Right renal cortex interstitium (tissue), 3 donors: ENCODE measurements around the gene EFCAB8. TPM values are rescaled to one million over a fixed set of nuclear protein-coding genes. Genes with fewer than 3 reads are reported as not detected.

ENCODE experiments used
- DNase-seq, 3 donors: peaks; one replicate each; pipeline ENCODE4 v3.0.0-alpha.2; 2013; ENCODE audit warnings: low read depth in 3 of 3, low spot score in 2 of 3
- polyA plus RNA-seq, 3 donors: library from polyadenylated mRNA; unstranded; fragments of 120-200 nt; gene quantifications; one replicate each; pipeline ENCODE4 v1.2.1, GENCODE V29; 2013; ENCODE audit not compliant: insufficient read length in 3 of 3

EFCAB8 gene, protein sequence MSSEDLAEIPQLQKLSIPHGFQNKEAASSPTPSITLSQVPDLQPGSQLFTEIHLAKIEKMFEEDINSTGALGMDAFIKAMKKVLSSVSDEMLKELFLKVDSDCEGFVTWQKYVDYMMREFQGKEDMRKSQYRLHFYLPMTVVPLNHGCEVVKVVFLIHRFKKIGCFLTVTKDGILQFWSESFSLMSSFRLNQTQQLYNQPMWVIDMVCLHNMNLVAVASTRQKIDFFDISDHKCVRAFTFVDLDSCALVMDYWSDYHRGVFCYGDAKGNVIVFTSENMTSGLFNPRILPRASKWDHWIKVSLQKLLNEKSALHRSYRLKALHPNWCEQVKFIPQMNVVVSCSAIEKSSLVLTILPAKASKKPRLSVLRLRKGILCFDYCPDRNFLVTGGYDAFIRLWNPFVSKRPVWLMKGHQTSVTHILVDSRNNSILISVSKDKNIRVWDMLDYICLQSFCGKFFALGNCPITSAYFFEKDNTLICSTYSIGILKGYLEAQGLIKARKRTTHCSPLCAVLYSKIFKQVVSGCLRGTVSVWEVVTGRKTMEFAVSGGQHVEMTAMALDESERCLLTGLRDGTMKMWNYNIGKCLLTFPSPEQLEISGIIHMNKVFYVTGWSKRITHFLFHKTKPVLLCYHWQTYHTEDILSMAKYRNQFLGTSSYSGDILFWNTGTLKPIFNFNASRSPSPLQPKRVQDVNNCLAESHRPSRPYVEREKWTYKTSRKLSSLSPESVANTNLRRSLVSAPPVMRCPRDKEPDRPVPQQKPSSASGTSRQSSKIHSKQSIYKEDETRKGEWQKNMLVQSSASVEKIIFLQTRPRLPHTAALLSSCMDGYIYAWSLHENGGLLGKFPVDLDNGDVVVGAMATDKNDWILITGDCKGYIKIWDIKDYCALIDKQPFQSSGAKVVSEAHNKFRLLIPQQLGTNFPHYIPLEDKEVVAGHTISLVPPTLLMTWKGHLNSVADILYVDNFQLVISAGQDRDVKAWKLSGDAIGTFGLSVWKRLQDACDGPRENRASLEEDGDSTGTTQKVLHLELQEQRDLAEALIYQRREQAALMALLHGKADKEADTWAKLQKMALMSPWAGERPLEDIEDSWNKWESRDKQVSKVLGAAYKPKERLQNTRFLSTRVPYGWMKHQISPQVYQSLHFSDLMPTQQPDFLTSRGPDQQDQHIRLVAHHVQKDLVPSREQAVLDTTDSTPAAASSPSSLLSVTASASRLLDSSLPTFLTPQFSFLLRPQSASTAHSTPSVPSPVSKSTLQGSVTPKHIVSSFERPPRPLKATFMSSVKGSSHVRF
- polyA plus RNA-seq = under 1 TPM in 2 of 3 donors, not detected in 1; 0.06 to 0.33 TPM

DNA sequence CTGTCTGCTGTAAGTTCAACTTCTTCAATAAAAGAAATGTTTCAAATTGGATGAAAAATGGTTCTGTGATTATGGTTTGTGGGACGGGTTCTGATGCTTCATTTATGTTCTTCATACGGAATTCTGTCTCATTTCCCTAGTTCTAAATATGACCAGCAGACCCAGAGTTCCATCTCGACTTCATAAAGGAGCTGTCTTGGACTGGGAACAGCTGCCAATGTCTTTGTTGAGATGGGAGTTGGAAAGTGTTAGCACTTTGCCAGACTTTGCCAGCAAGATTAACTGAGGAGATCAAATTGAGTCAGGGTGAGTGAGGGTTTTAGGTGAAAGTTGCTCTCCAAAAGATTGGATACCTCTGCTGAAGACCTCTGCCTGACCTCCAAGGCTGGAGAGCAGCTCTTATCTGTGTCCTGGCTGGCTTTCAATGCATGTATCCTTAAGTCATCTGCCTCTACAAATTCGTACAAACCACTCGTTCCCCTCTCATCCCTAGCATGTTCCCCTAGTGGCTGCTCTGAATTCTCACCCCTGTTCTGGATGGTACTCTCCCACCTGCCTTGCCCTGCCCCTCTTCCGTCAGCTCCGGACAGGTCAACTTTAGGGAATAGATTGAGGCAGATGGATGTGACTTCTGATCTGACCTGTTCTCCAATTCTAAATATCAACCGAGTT lies at the start of gene EFCAB8:
Gene EFCAB8 (plus strand): TSS at position 223 of the 672 bp plus-strand sequence. CDS start 4,870 bp downstream, outside the sequence.
- no peak for DNase-seq

DNA sequence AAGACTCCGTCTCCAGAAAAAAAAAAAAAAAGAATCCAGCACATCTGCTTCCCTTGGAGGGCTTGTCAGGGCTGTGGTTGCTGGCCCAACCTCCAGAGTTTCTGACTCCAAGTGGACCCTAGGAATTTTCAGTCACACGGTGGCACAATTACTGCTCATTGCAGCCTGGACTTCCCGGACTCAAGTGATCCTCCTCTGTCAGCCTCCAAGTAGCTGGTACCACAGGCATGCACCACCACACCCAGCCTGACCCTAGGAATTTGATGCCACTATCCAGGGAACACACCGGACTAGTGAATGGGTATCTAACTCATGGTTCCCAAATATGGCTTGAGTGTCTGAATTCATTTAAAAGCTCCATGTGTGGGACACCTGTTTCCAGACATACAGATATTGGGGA lies 48.8 kb upstream of the EFCAB8 start:
- DNase-seq = no peak

DNA sequence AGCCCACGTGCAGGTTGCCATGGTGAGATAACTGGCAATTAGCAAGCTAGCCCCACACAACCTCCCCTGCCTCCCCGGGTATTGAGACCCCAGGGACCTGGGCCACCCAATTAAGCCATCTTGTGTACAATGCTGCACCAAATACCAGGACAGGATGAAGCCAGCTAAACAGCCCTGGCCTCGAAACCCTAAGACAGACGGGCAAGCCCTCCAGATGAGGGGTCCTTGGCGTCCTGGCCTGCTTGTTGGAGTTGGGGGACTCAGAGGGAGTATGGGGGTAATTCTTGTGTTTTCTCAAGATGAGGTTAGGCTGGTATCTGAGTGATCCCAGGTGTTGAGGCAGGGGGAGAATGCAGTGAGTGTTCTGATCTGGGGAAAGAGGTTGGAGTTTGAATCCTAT lies 47.8 kb upstream of the EFCAB8 start:
- DNase-seq = no peak

DNA sequence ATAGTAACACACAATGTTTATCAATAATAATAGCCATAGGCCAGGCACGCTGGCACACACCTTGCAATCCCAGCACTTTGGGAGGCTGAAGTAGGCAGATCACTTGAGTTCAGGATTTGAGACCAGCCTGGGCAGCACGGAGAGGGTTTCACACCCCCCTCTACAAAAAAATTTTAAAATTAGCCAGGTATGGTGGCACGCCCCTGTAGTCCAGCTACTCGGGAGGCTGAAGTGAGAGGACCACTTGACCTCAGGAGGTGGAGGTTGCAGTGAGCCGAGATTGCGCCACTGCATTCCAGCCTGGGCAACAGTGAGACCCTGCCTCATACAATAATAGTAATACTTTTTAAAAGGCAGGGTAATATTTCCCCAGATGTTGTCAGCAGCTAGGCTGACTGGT lies 46.8 kb upstream of the EFCAB8 start:
- no peak for DNase-seq

DNA sequence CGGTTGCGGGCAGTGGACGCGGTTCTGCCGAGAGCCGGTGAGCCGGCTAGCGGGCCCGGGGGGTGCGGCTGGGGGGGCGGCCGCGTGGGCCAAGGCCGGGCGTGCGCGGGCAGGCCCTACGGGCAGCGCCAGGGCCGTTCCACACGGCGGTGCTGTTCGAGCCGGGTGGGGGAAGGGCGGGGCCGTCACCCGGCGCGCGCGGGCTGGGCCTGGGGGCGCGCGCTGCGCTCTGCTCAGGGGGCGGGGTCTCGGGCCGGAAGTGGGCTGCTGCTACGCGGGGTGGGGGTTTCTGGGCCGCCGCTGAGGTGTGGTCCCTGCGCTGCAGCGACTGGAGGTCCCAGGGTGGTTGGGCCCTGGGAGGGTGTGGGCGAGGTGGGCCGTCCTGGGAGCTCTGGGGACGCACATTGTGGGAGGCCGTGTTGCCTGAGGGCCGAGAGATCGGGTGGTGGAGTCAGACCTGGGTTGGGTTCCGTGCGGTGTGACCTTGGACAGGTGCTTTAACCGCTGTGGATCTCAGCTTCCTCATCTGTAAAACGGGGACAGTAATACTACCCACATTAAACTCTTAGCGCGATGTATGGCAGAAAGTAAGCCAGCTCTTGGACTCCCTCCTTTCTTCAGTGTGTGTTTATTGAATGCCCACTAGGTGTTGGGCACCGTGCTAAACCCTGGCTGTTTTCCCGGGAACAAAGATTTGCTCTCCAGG lies 38.6 kb upstream of the EFCAB8 start:
- DNase-seq = peak in 2 of 3 donors; percentile 40 to 60

DNA sequence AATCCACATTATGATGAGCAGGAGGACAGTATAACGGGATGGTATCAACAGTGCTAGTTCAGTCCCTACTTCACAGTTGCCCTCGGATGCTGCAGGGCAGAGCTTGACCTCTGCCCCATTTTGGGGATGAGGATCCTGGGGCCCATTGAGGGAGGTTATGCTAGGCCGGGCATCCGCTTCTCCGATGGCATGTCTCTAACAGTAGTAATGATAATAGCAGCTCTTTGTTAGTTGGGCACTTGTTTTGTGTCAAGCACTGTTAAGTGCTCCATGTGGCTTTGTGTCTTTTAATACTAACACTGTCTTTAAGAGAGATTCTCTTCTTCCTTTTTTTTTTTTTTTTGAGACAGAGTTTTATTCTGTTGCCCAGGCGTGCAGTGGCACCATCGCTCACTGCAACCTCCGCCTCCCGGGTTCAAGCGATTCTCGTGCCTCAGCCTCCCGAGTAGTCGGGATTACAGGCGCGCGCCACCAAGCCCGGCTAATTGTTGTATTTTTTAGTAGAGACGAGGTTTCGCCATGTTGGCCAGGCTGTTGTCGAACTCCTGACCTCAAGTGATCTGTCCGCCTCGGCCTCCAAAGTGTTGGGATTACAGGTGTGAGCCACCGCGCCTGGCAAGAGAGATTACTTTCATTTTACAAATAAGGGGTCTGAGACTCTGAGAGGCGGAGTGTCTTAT lies 37.9 kb upstream of the EFCAB8 start:
- DNase-seq = no peak

DNA sequence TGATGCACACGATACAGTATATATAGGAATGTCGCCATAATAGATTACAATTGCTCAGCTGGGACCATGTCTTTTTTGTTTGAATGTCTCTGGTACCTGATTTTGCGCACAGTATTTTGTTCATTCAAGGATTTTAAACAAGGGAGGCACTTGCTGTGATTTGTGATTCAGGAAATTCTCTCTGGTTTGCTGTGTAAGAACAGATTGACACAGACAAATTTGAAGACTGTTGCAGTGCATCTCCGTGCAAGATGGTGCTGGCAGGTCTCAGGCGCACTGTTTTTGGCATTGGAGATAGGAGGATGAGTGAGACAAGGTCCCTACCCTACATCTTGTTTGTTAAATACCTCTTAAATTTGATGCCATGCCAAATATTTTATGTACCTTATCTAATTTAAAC lies 36.5 kb upstream of the EFCAB8 start:
- DNase-seq = no peak

DNA sequence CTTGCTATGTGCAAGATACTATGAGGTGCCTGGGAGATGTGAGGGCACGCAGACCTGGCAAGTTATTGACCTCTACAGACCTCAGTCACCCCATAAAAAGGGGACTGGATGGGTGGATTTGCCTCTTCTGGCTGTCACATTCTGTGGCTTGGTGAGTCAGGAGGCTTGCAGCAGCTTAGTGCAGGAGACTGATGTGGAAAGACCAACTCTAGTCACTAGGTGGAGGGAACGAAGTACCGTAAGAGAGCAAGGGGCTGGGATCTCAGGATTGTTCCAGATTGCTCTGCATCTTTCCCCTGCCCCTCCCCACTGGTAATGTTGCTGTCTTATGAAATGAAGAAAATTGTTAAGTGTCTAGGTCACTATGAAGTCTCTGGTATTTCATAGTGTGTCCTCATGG lies 35.6 kb upstream of the EFCAB8 start:
- no peak for DNase-seq

DNA sequence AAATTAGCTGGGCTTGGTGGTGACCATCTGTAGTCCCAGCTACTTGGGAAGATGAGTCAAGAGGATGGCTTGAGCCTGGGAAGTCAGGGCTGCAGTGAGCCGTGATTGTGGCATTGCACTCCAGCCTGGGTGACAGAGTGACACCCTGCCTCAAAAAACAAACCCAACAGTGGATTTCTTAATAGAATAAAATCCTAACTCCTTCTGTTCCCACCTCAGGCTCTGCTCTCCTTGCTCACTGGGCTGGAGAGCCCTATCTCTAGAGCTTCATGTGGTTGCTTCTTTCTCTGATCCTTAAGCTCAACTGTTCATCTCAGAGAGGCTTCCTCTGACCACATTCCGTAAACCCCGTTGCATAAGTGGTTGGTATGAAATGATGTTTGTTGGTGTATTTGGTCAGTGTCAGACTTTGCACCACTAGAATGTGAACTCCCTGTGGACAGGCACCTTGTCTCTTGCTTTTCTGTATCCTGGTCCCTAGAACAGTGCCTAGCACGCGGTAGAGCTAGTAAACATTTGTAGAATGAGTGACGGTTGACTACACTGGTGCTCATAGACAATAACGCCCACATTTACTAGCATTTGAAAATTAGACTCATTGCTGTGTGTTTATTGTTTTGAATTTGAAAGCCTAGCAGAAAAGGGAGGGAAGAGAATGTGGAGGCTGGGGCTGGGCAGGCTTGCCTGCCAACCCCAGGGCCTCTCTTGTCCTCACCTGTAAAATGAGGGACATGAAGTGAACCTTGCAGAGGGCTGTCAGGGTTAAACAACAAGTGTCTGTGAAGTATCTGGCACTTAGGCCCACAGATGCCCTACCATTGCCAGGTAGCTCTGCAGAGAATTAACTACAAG lies 34.8 kb upstream of the EFCAB8 start:
- no peak for DNase-seq

DNA sequence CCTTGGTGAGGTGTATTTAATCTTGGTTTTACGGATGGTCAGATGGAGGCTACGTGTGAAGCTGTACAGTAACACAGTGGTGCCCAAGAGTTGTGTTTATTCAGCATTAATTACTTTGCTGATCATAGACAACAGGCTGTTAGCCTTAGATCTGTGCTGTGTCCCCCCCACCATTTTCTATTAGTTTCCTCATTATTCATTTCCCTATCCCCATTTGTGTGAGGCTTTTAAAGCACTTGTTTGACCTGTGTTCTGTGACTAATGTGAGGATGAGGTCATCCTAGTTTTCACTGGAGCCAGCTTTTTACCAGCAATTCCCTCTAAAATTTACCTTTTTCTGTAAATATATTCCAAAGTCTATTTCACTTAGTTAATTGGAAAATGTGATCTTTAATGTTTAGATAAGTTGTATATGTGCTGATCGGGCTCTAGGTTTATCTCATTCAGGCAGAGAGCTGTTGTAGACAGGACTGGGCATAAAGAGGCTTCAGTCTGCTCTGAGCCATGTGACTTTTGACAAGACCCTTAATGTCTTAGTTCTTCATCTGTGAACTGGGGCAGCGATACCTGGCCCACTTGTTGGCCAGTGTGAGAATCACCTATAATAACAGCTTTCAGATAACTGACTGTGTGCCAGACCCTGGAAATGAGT lies 30.6 kb upstream of the EFCAB8 start:
- no peak for DNase-seq

DNA sequence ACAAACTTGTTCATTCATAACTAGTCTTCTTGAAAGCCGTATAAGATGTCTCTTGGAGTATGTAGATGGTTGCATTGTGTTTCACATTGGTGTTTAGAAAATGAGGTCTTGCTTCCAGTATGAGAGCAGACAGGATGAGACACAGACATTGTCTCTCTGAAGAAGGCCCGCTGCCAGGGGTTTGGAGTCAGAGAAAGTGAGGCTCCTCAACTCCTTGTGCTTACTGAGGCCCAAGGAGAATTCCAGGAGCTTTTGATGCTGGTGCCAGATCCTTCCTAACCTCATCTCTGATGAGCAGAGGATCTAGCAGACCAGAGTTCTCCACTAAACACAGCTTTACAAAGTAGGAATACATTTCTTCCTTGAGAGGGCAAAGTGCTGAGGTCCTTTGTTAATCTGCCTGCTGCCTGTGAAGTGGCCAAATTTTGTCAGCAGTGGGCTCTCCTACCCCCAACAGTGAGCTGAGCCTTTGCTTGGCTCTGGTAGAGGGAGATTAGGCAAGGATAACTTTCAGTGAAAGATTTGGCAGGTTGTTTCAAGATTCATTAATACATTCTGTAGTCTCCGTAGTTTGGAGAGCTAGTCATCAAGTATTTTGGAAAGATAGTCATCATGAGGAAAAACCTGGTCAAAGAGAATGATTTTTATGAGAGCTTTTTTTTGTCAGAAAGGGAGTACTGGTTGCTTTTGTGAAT lies 29.3 kb upstream of the EFCAB8 start:
- no peak for DNase-seq

DNA sequence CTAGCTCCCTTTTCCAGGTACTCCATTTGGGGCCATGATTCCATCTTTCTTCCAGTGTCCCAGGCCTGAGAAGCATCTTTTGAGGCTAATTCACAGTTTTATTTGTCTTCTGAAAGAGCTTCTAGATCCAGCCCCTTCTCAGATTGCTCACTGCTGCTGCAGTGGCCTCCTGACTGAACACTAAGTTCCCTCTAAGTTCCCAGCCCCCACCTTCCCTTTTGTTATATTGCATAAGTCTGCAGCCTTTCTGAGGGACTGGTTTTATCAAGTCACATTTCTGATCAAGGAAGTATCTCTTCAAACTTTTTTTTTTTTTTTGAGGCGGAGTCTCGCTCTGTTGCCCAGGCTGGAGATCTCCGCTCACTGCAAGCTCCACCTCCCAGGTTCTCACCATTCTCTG lies 28.3 kb upstream of the EFCAB8 start:
- no peak for DNase-seq

DNA sequence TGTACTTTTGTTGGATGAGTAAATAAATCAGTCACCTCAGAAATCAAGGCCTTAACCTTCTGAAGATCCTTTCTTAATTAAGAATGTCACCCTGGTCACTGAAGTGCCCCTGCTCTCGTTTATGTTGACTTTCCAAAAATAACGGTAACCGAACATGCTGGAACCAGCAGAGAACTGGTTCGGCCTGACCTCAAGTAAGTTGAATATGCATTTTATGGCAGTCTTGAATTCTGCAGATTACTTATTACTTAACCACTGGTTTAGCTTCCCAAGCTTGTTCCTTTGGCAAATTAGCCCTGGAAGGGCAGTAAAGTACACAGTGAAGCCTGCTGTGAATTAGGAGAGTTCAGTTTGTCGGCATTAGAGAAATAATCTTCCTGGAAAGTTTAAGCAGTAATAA lies 26.7 kb upstream of the EFCAB8 start:
- DNase-seq = no peak

DNA sequence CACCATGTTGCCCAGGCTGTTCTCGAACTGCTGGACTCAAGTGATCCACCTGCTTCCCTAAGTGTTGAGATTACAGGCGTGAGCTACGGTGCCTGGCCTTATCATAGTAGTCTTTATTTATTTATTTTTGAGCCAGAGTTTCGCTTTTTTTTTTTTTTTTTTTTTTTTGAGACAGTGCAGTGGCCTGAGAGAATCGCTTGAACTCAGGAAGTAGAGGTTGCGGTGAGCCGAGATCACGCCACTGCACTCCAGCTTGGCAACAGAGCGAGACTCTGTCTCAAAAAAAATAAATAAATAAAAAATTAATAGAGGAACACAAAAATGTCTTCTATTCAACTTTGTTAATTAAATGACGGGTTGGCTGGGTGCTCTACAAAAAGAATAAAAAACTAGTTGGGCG lies 26.1 kb upstream of the EFCAB8 start:
- DNase-seq = no peak

DNA sequence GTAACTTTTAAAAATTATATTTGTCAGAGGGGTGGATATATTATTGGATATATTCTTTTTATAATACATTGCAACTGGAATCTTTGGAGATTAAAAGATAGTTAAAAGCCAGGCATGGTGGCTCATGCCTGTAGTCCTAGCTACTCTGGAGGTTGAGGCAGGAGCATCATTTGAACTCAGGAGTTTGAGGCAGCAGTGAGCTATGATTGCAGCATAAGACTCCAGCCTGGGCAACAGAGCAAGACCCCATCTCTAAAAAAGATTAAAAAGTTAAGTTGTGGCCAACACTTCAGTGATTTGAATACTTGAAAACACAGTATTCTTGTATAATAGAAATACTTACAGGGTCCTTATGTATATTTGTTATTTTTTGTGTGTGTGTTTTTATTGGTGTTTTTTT lies 23.8 kb upstream of the EFCAB8 start:
- DNase-seq = no peak

DNA sequence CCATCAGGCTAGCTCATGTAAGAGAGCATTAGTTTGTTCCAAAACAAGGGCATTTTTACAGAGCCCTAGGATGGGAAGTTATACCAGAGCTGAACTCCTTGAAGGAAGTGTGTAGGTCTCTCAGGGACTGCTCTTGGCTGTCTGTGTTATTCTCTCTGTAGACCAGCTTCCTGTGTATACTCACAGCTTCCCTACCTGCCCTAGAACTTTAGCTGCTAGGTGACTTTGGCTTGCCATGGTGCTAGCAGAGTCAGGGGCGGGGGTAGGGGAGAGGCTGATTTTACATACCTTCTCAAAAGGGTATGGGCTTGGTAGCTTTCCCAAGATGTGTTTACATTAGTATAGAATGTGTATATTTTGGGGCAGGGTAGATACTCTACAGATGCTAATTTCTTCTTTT lies 21.6 kb upstream of the EFCAB8 start:
- no peak for DNase-seq
